Cardiac muscle cell (in vitro differentiated cells and primary cell): ENCODE measurements around the gene ARHGEF38. TPM values are rescaled to one million over a fixed set of nuclear protein-coding genes. Genes with fewer than 3 reads are reported as not detected.
"Not testable (repeated sequence)": the region's sequence is repeated elsewhere in the genome, so short reads cannot be mapped to it uniquely, and the experiment has no call there.

Experiments used
- DNase-seq, 2 donors: peaks; one replicate each; pipeline versions ENCODE4 v3.0.0 to v3.0.0-alpha.2; 2010 to 2017; ENCODE audit warnings: low read depth in 1 of 2, low spot score in 1 of 2
- H3K27ac ChIP-seq: fragments of 200-600 bp; sonication (generic); 2 replicates; pipeline ENCODE4 v1.5.1; 2016
- H3K27me3 ChIP-seq: fragments of 200-600 bp; sonication (generic); 2 replicates; pipeline ENCODE4 v1.6.0; 2016; ENCODE audit warnings: control low read depth
- H3K36me3 ChIP-seq: fragments of 200-600 bp; sonication (generic); 2 replicates; pipeline ENCODE4 v1.5.1; 2016; ENCODE audit warnings: control low read depth
- H3K4me1 ChIP-seq: fragments of 200-600 bp; sonication (generic); 2 replicates; pipeline ENCODE4 v1.8.1; 2017; ENCODE audit warnings: low read depth, mild to moderate bottlenecking, mixed run types
- H3K4me3 ChIP-seq: fragments of 200-600 bp; sonication (generic); 2 replicates; pipeline ENCODE4 v1.5.1; 2016; ENCODE audit warnings: mild to moderate bottlenecking
- H3K9me3 ChIP-seq: fragments of 200-600 bp; sonication (generic); 2 replicates; pipeline ENCODE4 v1.5.1; 2017; ENCODE audit warnings: low read depth, mild to moderate bottlenecking, control low read depth
- polyA plus RNA-seq: library from polyadenylated mRNA; unstranded; fragments of >200 nt; fragmentation: Nextera tagmentation; extraction: Ambion mirVana; gene quantifications from 2 replicates; pipeline ENCODE4 v1.2.1, GENCODE V29; 2016
- total RNA-seq: library from RNA; depleted of rRNA; stranded (reverse); fragments of >200 nt; gene quantifications from 2 replicates; pipeline ENCODE4 v1.2.3, GENCODE V29; 2016
- TF ChIP-seq, protein P1 (sequence below): IDR thresholded peaks from 2 replicates; pipeline ENCODE4 v1.5.1; 2012; ENCODE audit warnings: low read depth, mild to moderate bottlenecking, low read length

ARHGEF38 gene
- total and polyA plus RNA-seq, 2 experiments from 2014 or later: 1.6 TPM; not detected in 1

DNA sequence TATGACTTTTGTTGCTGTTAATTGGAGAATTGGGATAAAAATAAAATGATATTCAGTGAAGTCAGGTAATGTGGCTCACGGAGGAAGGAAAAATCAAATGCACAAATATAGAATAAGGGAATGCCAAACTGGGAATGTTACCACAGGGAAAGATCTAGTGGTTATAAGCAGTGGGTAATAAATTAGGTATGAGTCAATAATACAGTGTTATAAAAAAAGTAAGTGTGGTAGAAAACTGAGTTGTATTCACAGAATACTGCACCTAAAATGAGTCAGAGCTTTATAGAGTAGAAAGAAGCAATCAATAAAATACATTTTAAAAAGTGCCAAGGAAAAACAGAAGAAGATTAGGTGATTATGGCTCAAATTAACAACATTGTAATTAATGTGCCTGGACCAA lies 121.6 kb downstream of the ARHGEF38 start:
- no peaks in the 10 kb centered on the region for H3K4me1 ChIP-seq
- no peak for DNase-seq
- H3K9me3 ChIP-seq: no peaks in the 10 kb centered on the region
- no peak overlapping the region for H3K4me3 ChIP-seq
- no peaks in the 10 kb centered on the region for H3K36me3 ChIP-seq
- TF ChIP-seq, protein P1, sequence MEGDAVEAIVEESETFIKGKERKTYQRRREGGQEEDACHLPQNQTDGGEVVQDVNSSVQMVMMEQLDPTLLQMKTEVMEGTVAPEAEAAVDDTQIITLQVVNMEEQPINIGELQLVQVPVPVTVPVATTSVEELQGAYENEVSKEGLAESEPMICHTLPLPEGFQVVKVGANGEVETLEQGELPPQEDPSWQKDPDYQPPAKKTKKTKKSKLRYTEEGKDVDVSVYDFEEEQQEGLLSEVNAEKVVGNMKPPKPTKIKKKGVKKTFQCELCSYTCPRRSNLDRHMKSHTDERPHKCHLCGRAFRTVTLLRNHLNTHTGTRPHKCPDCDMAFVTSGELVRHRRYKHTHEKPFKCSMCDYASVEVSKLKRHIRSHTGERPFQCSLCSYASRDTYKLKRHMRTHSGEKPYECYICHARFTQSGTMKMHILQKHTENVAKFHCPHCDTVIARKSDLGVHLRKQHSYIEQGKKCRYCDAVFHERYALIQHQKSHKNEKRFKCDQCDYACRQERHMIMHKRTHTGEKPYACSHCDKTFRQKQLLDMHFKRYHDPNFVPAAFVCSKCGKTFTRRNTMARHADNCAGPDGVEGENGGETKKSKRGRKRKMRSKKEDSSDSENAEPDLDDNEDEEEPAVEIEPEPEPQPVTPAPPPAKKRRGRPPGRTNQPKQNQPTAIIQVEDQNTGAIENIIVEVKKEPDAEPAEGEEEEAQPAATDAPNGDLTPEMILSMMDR: no peak
- no peak overlapping the region for H3K27ac ChIP-seq
- H3K27me3 ChIP-seq: no peaks in the 10 kb centered on the region

DNA sequence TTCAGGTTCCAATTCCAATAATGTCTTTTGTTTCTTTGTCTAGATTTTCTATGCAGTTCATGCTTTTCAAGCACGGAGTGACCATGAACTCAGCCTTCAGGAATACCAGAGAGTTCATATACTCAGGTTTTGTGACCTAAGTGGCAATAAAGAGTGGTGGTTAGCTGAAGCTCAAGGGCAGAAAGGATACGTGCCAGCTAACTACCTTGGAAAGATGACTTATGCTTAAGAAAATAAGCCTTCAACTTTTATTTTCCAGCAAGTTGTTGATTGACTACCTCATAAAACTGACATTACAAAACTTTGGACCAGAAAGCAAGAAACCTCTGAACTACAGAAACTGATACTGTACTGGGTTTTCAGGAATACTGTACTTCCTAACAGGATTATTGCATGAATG lies 125.3 kb downstream of the ARHGEF38 start:
- DNase-seq: no peak
- Histone ChIP-seq H3K9me3 (no peaks in the 10 kb centered on the region), H3K4me1 (no peaks in the 10 kb centered on the region), H3K4me3 (no peak overlapping the region), H3K36me3 (peaks cover 10% of the 10 kb centered on the region), H3K27ac (no peak overlapping the region), H3K27me3 (no peaks in the 10 kb centered on the region)
- TF ChIP-seq, protein P1: no peak

DNA sequence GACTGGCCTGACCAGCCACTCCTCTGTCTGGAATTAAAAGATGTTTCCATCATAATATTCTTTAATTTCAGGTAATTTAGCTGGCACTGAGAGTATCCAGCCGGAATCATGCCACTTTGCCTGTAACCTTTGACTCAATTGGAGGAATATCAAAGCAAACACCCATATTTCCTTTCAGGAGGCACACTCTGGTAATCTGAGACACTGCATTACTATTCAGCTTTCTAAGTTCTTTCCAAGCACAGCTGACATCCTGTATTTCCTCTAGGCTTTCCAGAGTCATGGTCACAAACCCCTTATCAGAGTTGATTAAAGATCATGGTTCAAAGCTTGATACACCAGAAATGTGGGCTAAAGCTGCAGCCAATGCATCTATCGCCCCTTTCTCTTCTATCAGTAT lies 126.8 kb downstream of the ARHGEF38 start:
- Histone ChIP-seq H3K27ac (no peak overlapping the region), H3K9me3 (no peaks in the 10 kb centered on the region), H3K4me1 (no peaks in the 10 kb centered on the region), H3K27me3 (no peaks in the 10 kb centered on the region), H3K4me3 (no peak overlapping the region), H3K36me3 (peaks cover 22% of the 10 kb centered on the region)
- TF ChIP-seq, protein P1: no peak
- no peak for DNase-seq

DNA sequence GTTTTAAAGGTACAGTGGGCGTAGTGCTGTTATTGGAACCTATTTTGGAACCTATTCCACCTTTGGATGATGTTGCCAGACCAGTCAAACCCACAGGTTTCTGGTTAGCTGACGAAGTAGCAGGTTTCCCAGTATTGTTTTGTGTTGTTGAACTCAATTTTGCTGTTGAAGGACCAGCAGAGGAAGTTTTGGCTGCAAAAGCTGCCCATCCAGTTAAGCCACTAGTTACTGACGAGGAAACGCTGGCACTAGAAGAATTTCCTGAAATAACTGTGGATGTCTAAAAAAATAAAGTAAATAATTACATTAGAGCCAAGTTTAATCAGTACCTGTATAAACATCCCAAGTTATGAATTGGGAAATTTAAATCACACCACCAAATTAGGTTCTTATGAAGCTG lies 130.6 kb downstream of the ARHGEF38 start:
- DNase-seq: no peak
- H3K36me3 ChIP-seq: peaks cover 43% of the 10 kb centered on the region
- H3K4me1 ChIP-seq: no peaks in the 10 kb centered on the region
- TF ChIP-seq, protein P1: no peak
- no peak overlapping the region for H3K4me3 ChIP-seq
- H3K27ac ChIP-seq: no peak overlapping the region
- H3K9me3 ChIP-seq: no peaks in the 10 kb centered on the region
- no peaks in the 10 kb centered on the region for H3K27me3 ChIP-seq

DNA sequence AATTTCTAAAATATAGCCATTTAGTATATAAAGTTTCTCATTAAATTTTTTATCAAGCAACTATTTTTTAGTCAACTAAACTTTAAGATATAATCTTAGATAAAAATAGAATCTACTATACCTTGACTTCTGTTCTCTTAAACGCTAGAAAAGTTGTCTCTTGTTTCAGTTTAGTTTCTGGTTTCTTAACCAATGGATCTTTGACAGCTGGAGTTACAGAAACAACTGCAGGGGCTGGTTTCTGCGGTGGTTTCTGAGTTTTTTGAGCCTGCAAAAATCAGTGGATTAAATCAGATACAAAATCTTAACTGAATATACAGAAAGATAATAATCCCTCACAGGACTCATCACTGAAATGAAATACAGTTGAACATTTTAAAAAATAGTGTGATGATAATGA lies 134.2 kb downstream of the ARHGEF38 start:
- H3K27ac ChIP-seq: no peak overlapping the region
- H3K9me3 ChIP-seq: no peaks in the 10 kb centered on the region
- no peaks in the 10 kb centered on the region for H3K4me1 ChIP-seq
- no peaks in the 10 kb centered on the region for H3K27me3 ChIP-seq
- no peak overlapping the region for H3K4me3 ChIP-seq
- H3K36me3 ChIP-seq: peaks cover 47% of the 10 kb centered on the region
- no peak for DNase-seq
- TF ChIP-seq, protein P1: no peak

DNA sequence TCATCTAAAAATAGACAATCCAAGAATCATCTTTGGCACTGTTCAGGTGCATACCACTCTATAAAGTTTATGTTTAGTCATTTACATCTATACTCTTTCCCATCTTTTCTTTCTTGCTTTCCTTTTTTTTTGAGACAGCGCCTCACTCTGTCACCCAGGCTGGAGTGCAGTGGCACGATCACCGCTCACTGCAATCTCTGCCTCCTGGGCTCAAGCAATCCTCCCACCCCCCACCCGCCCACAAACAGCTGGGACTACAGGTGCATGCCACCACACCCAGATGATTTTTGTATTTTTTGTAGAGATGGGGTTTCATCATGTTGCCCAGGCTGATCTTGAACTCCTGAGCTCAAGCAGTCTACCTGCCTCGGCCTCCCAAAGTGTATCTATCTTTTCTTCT lies 142.4 kb downstream of the ARHGEF38 start:
- H3K27me3 ChIP-seq, H3K4me1 ChIP-seq, H3K4me3 ChIP-seq, H3K9me3 ChIP-seq, DNase-seq, H3K27ac ChIP-seq: not testable (repeated sequence)
- peaks cover 42% of the 10 kb centered on the region for H3K36me3 ChIP-seq

DNA sequence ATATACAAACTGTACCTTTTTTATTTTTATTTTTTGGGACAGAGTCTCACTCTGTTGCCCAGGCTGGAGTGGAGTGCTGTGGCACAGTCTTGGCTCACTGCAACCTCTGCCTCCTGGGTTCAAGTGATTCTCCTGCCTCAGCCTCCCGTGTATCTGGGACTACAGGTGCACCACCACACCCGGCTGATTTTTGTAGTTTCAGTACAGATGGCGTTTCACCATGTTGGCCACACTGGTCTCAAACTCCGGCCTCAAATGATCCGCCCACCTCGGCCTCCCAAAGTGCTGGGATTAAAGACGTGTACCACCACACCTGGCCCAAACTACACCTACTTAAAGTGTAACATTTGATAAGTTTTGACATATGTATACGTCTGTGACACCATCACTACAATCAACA lies 143.4 kb downstream of the ARHGEF38 start:
- H3K27ac ChIP-seq, DNase-seq: not testable (repeated sequence)
- peaks cover 42% of the 10 kb centered on the region for H3K36me3 ChIP-seq

More for the DNA sequence above, 143.4 kb downstream of the ARHGEF38 start:
- H3K4me3 ChIP-seq, H3K27me3 ChIP-seq, H3K9me3 ChIP-seq, H3K4me1 ChIP-seq: not testable (repeated sequence)
